ENCODE data around the gene INVS.
"Not testable (repeated sequence)": the region's sequence is repeated elsewhere in the genome, so short reads cannot be mapped to it uniquely, and the experiment has no call there.

The INVS gene

DNA sequence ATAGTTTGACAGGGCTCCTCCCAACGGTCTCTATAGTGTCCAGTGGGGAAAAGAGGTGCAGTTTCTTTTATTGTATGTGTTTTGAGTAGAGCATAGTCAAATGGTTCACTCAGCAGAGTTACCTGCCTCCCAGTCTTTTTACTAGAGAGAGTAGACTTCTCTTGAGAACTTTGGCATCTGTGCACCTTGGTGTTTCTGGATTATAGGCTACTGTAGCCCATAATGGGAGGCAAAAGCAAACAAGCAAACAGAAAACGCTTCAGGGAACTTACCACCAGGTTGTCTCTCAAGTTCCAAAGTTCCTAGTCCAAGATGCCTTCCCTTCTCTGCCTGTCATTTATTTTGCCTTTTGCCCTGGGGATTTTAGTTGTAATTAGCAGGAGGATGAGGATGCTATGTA lies 26.2 kb downstream of the INVS start:
- DNase-seq = no peak

DNA sequence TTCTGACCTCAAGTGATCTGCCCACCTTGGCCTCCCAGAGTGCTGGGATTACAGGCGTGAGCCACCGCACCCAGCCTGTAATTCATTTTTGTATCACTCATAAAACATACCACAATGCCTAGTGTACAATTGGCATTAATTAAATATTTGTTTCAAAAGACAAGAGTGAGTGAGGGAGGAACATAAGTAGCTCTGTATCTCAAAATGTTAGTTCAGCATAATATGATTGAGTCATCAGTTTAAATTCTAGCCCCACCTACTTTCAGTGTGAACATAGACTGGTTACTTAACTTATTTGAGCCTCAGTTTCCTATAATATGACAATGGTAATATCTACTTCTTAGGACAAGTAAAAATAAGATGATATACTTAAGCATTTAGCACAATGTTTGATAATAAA lies 26.9 kb downstream of the INVS start:
- DNase-seq = no peak

DNA sequence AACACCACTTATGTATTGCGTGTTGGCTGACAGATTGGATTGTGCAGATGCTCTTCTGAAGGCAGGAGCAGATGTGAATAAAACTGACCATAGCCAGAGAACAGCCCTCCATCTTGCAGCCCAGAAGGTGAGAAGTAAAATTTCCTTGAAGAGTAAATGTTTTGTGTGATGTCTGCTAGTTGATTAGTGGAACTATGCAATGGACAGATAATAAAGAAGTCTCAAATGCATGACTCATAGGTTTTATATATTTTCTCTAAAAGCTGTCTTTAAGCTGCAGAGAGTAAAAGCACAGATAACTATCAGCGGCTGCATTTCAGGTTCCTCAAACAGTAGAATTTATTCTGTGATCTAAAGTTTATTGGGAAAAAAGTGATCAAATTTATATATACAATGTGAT lies 27.4 kb downstream of the INVS start:
- no peak for DNase-seq

DNA sequence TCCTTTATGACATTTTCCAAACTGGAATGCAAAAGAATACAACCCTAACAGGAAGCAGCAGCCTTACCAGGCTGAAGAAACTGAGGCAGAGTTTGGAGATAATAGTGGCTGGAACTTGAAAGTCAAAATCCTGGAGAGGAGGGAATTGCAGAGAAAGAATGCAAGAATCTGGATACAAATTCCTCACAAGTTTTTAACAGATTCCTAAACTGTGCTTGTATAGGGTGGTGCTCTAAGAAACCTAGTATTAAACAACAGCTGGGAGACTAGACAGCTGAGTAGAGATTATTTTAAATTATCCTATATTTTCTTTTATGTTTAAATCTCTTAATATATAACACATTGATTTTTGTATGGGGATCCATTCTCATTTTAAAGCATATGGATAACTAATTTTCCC lies 30.7 kb downstream of the INVS start:
- DNase-seq = no peak

DNA sequence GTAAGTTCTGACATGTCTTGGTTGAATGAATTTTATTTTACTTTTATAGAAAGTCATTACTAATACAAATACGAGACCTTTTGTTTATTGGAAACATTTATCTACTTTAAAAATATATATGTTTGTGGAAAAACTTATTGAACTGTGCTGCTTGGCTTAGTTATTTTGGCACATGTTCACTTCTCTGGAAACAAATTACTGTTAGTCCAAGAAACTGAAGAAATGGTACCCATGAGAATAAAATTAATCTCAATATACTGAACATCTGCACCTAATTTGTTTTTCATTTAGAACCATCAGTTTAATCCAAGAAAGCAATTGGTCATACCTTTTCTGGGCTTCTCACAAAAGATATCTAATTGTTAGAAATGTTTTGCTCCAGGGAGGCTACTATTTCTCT lies 32.2 kb downstream of the INVS start:
- no peak for DNase-seq

DNA sequence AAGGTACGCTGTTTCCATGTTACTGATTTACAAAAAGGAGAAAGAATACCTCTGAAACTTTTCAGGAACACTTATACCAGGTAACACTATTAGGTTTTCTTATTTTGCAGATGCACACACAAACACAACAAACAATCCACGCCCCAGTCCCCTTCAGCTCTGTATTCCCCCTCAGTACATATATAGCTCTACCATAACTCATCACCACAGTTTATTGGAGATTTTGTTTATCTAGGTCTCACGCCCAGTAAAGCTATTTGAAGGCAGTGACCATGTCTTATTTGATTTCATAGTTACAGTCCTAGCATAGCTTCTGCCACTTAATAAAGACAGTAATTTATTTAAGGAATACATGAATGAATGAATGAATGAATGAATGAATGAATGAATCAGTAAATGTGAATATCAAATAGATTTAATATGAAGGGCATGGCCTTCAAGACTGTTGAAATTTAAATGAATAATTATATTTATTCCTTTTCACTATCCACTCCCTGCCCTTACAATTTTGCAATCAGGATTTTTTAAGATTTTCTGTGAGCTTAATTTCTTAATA lies 32.9 kb downstream of the INVS start:
- no peak for DNase-seq

DNA sequence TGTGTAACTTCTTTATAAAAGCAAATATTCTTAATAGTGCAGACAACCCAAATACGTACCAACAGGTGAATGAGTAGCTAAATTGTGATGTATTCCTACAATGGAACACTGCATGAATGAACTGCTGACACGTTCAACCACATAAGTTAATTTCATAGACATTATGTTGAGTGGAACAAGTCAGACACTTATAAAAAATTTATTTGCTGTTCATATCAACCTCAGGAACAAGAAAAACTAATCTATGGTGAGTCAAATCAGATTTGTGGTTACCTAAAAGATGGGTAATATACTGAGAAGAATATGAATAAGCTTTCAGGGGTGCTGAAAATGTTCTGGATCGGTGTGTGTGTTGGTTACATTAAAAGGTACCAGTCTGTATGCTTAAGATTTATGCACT lies 35.7 kb downstream of the INVS start:
- DNase-seq = no peak

DNA sequence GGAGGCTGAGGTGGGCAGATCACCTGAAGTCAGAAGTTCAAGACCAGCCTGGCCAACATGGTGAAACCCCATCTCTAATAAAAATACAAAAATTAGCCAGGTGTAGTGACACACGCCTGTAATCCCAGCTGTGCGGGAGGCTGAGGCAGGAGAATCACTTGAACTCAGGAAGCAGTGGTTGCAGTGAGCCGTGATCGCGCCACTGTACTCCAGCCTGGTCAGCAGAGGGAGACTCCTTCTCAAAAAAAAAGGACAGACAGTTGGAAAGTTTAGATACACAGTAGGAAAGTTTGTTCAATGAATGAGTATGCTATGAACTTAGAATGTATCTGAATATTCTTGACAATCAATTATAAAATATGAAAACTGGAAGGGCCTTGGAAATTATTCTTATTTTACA lies 37.8 kb downstream of the INVS start:
- not testable (repeated sequence) for DNase-seq

DNA sequence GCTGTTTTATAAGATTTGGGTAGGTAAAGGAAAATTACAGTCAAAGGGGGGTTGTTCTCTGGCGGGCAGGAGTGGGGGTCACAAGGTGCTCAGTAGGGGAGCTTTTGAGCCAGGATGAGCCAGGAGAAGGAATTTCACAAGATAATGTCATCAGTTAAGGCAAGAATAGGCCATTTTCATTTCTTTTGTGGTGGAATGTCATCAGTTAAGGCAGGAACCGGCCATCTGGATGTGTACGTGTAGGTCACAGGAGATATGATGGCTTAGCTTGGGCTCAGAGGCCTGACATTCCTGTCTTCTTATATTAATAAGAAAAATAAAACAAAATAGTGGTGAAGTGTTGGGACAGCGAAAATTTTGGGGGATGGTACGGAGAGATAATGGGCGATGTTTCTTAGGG lies 41.3 kb downstream of the INVS start:
- not testable (repeated sequence) for DNase-seq

DNA sequence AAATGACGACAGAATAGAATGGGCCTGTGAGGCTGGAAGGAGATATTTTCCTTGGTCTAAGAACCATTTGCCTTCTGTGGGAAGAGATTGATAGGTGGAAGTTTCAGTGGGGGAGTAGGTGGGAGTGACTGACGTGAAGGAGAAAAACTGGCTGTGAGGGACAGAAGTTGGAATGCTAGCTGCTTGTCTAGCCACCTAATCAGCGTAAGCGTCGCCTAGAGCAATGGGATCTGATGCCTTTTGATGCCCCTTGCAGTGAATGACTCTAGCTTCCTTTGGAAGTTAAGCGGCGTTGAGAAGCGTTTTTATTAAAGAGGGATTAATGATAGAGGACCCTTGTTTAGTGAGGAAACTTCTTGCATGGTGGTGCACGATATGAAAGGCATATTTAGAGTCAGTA lies 42.8 kb downstream of the INVS start:
- not testable (repeated sequence) for DNase-seq

DNA sequence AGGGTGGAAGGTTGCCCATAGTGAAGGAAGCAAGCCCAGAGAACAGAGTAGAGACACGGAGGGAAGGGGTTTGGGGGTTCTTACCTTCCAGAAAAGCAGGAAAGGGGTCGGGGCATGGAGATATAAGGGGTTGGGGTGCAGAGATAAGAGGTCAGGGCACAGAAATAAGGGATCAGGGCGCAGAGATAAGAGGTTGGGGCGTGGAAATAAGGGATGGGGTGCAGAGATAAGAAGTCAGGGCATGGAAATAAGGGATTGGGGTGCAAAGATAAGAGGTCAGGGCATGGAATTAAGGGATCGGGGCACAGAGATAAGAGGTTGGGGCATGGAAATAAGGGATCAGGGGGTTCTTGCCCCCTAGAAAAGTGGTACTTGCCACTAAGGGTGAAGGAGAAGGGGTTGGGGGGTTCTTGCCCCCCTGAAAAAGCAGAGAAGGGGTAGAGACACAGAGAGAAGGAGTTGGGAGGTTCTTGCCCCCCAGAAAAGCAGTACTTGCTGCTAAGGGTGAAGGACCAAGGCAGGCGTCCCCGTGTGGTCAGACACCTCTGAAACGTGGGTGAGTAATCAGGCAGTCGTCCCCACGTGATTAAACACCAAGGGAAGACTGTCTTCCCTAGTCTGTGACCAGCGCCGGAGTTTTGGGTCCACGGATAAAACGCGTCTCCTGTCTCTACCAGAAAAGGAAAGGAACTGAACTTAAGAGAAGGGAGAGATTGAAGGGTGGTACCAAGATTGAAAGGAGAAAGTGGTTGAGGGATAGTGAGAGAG lies 46.3 kb downstream of the INVS start:
- DNase-seq = not testable (repeated sequence)

DNA sequence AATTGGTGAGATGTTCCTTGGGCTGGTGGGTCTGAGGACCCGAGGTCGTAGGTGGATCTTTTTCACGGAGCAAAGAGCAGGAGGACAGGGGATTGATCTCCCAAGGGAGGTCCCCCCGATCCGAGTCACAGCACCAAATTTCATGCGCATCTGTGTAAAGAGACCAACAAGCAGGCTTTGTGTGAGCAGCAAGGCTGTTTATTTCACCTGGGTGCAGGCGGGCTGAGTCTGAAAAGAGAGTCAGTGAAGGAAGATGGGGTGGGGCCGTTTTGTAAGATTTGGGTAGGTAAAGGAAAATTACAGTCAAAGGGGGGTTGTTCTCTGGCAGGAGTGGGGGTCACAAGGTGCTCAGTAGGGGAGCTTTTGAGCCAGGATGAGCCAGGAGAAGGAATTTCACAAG lies 46.9 kb downstream of the INVS start:
- DNase-seq = not testable (repeated sequence)

DNA sequence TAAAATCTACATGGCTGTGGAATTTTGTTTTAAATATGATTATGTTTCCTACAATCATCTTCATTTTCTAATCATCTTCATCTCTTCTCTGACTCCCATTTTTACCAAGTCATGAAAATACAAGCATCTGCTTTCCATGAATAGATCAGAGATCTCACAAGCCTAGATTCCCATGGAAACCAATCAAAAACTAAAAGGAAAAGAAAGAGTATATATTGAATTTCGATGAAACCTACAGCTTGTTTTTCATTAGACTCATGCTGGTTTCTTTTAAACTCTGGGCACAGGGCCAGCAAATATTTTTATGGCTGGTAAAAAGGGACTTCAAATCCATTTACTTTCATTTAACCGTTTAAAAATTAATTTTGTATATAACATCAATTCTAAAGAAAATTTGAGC lies 51.2 kb downstream of the INVS start:
- DNase-seq = no peak

DNA sequence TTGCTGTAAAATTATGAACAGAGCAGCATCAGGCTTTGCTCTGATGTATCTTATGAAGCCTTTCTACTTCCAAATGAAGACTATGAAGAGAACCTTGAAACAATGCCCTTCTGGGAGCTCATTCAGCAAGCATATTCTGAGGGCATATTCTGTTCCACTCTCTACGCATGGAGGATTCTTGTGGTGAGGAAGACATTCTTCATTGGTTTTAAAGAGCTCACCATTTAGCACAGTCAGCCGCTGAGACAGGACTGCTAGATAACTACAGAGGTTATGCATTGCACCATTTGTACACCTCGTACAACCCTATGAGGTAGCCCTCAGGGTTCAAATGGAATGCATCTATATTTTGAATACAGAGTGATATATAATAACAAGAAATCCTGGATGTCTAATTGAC lies 61.0 kb downstream of the INVS start:
- no peak for DNase-seq

DNA sequence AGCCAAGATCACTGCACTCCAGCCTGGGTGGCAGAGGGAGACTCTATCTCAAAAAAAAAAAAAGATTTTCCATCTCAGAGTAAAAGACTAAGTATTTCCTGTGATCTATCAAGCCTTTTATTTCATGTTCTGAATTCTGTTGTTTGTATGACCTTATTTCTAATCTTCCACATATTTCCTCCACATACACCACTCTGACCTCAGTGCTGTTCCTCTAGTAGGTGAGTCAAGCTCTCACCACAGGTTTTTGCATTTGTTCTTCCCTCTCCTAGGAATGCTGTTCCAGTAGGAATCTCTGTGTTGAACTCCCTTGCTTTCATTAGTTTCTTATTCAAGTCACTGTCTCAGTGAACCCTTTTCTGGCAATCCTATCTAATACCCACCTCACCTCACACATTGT lies 68.1 kb downstream of the INVS start:
- DNase-seq = no peak

DNA sequence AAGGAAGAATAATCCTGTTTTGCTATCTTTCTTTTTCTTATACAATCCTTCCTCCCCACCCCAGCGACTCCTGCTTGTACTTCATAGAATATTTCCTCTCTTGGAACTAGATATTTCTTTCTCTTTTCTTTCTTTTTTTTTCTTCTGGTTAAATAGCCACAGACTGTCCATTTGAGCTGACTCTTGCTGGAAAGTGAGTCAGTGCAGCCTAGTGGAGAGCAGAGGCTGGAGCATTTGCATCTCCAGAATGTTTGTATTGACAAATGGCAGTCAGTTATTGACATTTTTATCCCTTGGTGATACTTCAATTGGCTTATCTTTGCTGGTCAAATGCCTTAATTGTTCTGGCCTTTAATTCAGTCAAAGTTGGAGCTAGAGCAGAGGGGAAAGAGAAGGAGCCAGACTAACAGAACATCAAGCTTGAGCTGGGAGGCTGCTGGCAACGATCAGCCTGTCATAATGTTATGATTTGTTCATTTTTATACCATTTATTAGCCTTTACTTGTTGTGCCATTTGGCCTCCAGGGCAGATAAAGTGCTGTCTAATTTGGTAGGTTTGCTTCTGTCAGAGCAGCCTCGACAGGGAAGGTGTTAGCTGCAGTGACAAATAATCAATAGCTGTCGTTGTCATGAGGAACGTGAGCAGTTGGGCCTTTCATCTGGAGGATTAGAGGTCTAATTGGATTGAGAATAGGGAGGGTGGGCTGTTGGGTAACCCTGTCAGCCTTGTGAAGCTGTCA lies 69.0 kb downstream of the INVS start:
- DNase-seq = peak; percentile 97

DNA sequence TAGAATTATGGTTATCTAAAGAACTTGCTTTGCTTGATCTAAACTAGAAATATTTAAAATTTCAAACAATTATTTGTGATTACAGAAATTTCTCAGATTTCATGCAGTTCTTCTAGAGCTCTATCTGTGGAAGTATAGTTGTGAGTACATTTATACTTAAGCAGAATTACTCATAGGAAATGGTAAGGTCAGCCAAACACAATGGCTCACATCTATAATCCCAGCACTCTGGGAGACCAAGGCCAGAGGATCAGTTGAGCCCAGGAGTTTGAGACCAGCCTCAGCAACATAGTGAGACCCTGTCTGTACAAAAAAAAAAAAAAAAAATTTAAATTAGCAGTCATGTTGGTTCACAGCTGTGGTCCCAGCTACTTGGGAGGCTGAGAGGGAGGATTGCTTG lies 71.0 kb downstream of the INVS start:
- no peak for DNase-seq

DNA sequence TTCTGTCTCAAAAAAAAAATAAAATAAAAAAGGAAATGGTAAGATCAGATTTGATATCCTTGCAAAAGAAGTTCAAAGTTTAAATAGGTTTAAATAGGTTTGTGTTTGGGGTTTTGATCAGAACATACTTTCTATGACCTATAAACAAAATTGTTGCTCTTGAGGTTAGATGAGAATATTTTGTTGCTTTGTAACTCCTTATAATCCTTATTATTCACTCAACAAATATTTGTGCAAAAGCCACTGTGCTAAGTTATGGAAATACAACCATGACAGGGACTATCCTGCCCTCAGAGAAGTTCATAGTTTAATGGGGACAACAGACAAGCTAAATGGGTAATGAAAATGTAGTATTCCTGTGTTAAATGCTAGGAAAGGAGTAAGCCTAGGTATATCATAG lies 71.5 kb downstream of the INVS start:
- DNase-seq = no peak

DNA sequence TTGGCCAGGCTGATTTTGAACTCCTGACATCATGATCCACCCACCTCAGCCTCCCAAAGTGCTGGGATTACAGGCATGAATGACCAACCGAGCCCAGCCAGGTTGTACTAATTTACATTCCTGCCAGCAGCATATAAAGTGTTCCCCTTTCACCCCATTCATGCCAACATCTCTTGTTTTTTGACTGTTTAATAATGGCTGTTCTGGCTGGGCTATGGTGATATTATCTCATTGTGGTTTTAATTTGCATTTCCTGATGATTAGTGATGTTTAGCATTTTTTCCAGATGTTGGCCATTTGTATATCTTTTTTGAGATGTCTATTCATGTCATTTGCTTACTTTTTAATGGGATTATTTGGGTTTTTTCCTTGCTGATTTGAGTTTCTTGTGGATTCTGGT lies 87.3 kb downstream of the INVS start:
- no peak for DNase-seq

DNA sequence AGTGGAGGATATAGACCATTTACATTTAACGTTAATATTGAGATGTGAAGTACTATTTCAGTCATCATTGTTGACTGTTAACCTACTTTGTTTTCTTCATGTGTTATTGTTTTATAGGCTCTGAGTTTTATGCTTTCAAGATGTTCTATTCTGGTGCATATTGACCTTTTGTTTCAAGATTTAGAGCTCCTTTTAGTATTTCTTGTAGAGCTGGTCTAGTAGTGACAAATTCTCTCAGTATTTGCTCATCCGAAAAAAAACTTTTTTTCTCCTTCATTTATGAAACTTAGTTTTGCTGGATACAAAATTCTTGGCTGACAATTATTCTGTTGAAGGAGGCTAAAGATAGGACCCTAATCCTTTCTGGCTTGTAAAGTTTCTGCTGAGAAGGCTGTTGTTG lies 91.3 kb downstream of the INVS start:
- DNase-seq = no peak

DNA sequence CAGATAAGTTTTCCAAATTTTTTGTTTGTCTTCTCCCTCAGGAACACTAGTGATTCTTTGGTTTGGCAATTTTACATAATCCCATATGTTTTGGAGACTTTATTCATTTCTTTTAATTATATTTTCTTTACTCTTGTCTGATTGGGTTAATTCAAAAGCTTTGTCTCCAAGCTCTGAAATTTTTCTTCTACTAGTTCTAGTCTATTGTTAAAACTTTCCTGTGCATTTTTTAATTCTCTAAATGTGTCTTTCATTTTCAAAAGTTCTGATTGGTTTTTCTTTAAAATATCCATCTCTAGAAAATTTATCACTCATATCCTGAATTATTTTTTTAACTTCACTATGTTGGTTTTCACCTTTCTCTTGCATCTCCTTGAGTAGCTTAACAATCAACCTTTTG lies 92.2 kb downstream of the INVS start:
- no peak for DNase-seq

DNA sequence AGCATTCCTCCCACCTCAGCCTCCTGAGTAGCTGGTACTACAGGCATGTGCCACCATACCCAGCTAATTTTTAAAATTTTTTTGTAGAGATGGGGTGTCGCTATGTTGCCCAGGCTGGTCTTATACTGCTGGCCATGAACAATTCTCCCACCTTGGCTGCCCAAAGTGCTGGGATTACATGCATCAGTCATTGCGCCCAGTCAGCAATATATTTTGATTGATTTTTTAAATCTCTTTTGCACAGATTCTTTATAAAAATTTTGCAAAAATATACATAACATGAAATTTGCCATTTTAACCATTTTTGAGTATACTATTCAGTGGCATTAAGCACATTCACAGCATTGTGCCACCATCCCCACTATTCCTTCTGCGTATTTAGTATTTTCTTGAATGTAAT lies 94.0 kb downstream of the INVS start:
- no peak for DNase-seq

DNA sequence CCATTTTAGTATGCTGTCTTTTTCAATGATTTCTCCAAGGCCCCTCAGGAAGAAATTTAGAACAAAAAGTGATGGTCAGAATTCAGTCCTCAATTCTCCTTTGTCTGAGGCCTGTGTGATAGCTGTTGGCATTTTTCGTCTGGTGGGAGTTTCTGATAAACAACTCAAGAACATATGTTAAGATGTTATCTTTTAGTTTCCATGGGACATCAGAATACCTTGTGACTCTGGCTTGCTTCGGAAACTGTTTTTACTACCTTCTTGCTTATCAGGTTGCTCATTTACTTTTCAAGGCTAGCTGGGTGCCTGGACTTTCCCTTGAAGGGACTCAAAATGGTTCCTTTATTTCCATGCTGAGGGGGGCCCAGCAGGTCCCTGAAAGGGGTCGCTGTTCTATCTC lies 97.2 kb downstream of the INVS start:
- no peak for DNase-seq

DNA sequence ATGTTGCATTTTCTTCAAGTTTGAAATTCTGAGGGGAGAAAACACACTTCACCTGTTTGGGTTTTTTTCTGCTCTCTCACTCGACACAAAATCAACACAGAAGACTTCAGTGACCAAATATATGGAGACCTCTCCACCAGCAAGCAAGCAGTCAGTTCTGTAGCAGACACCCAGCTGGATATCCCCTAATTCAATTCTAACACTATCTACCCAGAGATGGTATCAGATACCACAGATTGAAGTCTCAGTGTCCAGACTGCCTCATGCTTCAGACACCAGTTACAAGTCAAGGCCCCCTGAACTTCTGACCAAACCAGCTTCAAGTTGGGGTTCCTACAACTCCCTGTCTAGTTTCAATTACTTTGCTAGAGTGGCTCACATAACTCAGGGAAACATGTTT lies 97.8 kb downstream of the INVS start:
- DNase-seq = no peak

DNA sequence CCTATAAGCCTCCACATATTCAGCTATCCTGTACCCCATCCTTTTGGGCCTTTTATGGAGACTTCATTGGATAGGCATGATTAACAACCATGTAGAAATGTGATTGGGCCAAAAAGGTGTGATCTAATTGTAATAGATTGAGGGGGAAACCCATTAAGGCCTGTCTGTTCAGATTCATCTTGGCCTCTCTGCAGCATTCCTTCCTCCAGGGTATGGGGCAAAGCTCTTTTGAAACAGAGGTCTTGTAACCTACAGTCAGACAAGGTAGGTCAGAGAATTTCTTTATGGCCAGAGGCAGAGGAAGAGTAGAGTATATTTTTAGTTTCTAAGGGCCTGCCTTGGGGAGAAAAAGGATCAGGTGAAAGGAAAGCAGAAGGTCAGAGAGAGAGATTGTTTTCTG lies 98.5 kb downstream of the INVS start:
- DNase-seq = no peak

Measured in NCI-H82 (cell line).